Panc1 (cell line): ENCODE measurements around the gene ARMC2.

ENCODE experiments used
- CTCF ChIP-seq: fragments of 450-650 bp; IDR thresholded peaks from 2 replicates; pipeline ENCODE4 v1.5.1; 2017; ENCODE audit warnings: mild to moderate bottlenecking
- POLR2AphosphoS5 ChIP-seq: IDR thresholded peaks from 2 replicates; pipeline ENCODE4 v1.6.1; 2012; ENCODE audit warnings: mild to moderate bottlenecking, low read depth, low read length, moderate library complexity
- SIN3A ChIP-seq: IDR thresholded peaks from 2 replicates; pipeline ENCODE4 v1.6.1; 2012; ENCODE audit warnings: low read depth, mild to moderate bottlenecking, low read length, moderate library complexity, borderline replicate concordance; ENCODE audit not compliant: insufficient read depth
- TCF7L2 ChIP-seq: IDR thresholded peaks from 2 replicates; pipeline ENCODE4 v1.6.1; 2011; ENCODE audit warnings: mild to moderate bottlenecking, low read depth, low read length, inconsistent platforms

GRCh38 chr6:108904741-108905140, 56.5 kb downstream of the ARMC2 start:
- TF ChIP-seq SIN3A, result no peak
- TF ChIP-seq CTCF, result no peak
- TF ChIP-seq TCF7L2, result no peak
- TF ChIP-seq POLR2AphosphoS5, result no peak
